Lung (tissue), 12 donors: ENCODE results near the gene EDAR. TPM values are rescaled to one million over a fixed set of nuclear protein-coding genes. Genes with fewer than 3 reads are reported as not detected.

Experiments
- ATAC-seq: fragments of 200-7000 bp; cut with Tn5 transposase; one replicate; pipeline ENCODE4 v1.9.1; 2020; ENCODE audit warnings: moderate number of reproducible peaks; ENCODE audit not compliant: insufficient read depth, low FRiP score
- DNase-seq, 3 donors: peaks; one replicate each; pipeline ENCODE4 v3.0.0-alpha.2; 2013 to 2017
- H3K27ac ChIP-seq, 2 donors: one replicate each; pipeline ENCODE4 v1.5.1; 2013; ENCODE audit warnings: mild to moderate bottlenecking in 2 of 2, moderate library complexity in 2 of 2, control low read depth in 1 of 2, inconsistent platforms in 1 of 2, low read depth in 1 of 2, low read length in 1 of 2
- H3K27me3 ChIP-seq, 3 donors: one replicate each; pipeline ENCODE4 v1.5.1; 2013; ENCODE audit warnings: low read length in 2 of 3; ENCODE audit not compliant: control insufficient read depth in 3 of 3, insufficient read depth in 3 of 3
- H3K36me3 ChIP-seq, 4 donors: one replicate each; pipeline ENCODE4 v1.5.1; 2013; ENCODE audit warnings: low read length in 4 of 4, mild to moderate bottlenecking in 1 of 4, moderate library complexity in 1 of 4; ENCODE audit not compliant: control insufficient read depth in 4 of 4, insufficient read depth in 4 of 4
- H3K4me1 ChIP-seq, 5 donors: one replicate each; pipeline ENCODE4 v1.5.1; 2013; ENCODE audit warnings: low read length in 5 of 5, mild to moderate bottlenecking in 2 of 5, moderate library complexity in 1 of 5; ENCODE audit not compliant: control insufficient read depth in 5 of 5, insufficient read depth in 5 of 5
- H3K4me3 ChIP-seq: one replicate; pipeline ENCODE4 v1.5.1; 2013; ENCODE audit warnings: mild to moderate bottlenecking, control low read depth, moderate library complexity
- H3K9ac ChIP-seq, 2 donors: one replicate each; pipeline ENCODE4 v1.5.1; 2013; ENCODE audit warnings: low read length in 2 of 2, control low read depth in 1 of 2; ENCODE audit not compliant: insufficient read depth in 1 of 2
- H3K9me3 ChIP-seq, 4 donors: one replicate each; pipeline ENCODE4 v1.5.1; 2013; ENCODE audit warnings: low read length in 3 of 4, mild to moderate bottlenecking in 1 of 4, moderate library complexity in 1 of 4; ENCODE audit not compliant: control insufficient read depth in 4 of 4, insufficient read depth in 3 of 4
- CTCF ChIP-seq: IDR thresholded peaks from 2 replicates; pipeline ENCODE4 v1.5.1; 2012; ENCODE audit warnings: mild to moderate bottlenecking; ENCODE audit errors: control extremely low read depth, extremely low read depth
- WGBS, 2 donors: extraction: QIAGEN DNeasy Blood & Tissue Kit; methylation state at CpG; one replicate each; pipeline ENCODE4 v1.1.7; 2013; 5-methylcytosine and 5-hydroxymethylcytosine counted together
- polyA plus RNA-seq, 2 donors: library from polyadenylated mRNA; stranded (reverse); fragments of 200-250 nt; gene quantifications; one replicate each; pipeline ENCODE4 v1.2.1, GENCODE V29; 2013
- total RNA-seq, 2 donors: library from RNA; depleted of rRNA in 1 of 2; stranded (reverse); fragments of >200 nt in 1 of 2; gene quantifications; one replicate each; pipeline ENCODE4 v1.2.1, GENCODE V29; 2014 to 2021
- donor health status: control.
- donor health status: control.
- donor health status: Bipolar disorder and iron deficiency.
- donor health status: healthy.
- donor health status: DM: yes; HTN: yes; CAD: no.

EDAR gene
- total and polyA plus RNA-seq, 4 donors, result 0.02 to 0.37 (median 0.10) TPM; not detected in 1

- 82 to 86% methylated on average over 15 of the region's 15 CpGs for WGBS, 2 donors
- no peak for ATAC-seq
Measured at GRCh38 chr2:108942888-108943287, 46.1 kb downstream of the EDAR start.

GRCh38 chr2:108942231-108942825 lies 46.7 kb downstream of the EDAR start:
- H3K27me3 ChIP-seq, result no peaks in the 10 kb centered on the region
- H3K9me3 ChIP-seq, result peaks cover 0 to 3% (median 0%) of the 10 kb centered on the region in 4 donors
- no peak overlapping the region for H3K27ac ChIP-seq
- no peak for ATAC-seq
- no peak for DNase-seq
- no peak overlapping the region for H3K4me3 ChIP-seq
- no peaks in the 10 kb centered on the region for H3K36me3 ChIP-seq
- no peak overlapping the region for H3K9ac ChIP-seq
- no peak for TF ChIP-seq CTCF
- H3K4me1 ChIP-seq, result peaks cover 0 to 46% (median 9%) of the 10 kb centered on the region in 5 donors
- WGBS, 2 donors, result 95 to 97% methylated on average over 34 of the region's 34 CpGs

More at GRCh38 chr2:108942888-108943287, 46.1 kb downstream of the EDAR start:
- Histone ChIP-seq H3K9me3 (peaks cover 0 to 6% (median 0%) of the 10 kb centered on the region in 4 donors), H3K4me3 (no peak overlapping the region), H3K27ac (no peak overlapping the region), H3K9ac (no peak overlapping the region), H3K36me3 (no peaks in the 10 kb centered on the region), H3K4me1 (peaks cover 0 to 44% (median 7%) of the 10 kb centered on the region in 5 donors), H3K27me3 (no peaks in the 10 kb centered on the region)
- no peak for TF ChIP-seq CTCF
- peak in 2 of 3 donors; percentile 62 to 67 for DNase-seq

- no peak for TF ChIP-seq CTCF
- H3K9ac ChIP-seq, result no peak overlapping the region
- ATAC-seq, result no peak
Measured at GRCh38 chr2:108941767-108942166, 47.3 kb downstream of the EDAR start.

More at GRCh38 chr2:108941767-108942166, 47.3 kb downstream of the EDAR start:
- Histone ChIP-seq H3K27me3 (no peaks in the 10 kb centered on the region), H3K27ac (no peak overlapping the region), H3K4me1 (peaks cover 0 to 52% (median 12%) of the 10 kb centered on the region in 5 donors), H3K9me3 (no peaks in the 10 kb centered on the region), H3K36me3 (no peaks in the 10 kb centered on the region), H3K4me3 (no peak overlapping the region)
- 93 to 96% methylated on average over 9 of the region's 9 CpGs for WGBS, 2 donors
- DNase-seq, result no peak
